DND-41 (cell line): ENCODE measurements around the gene CFAP54.
A peak's percentile ranks its signal among the peaks of the same experiment; 100 is the strongest.

Source experiments
- CTCF ChIP-seq: IDR thresholded peaks from 2 replicates; pipeline ENCODE4 v1.5.1; 2012; ENCODE audit warnings: borderline replicate concordance, low read length, moderate library complexity, mild to moderate bottlenecking; ENCODE audit not compliant: poor library complexity, severe bottlenecking; ENCODE audit errors: extremely low read depth
- EZH2 ChIP-seq: IDR thresholded peaks from 3 replicates; pipeline ENCODE4 v1.6.1; 2012; ENCODE audit warnings: borderline replicate concordance, low read depth, mild to moderate bottlenecking, moderate library complexity, low read length, inconsistent platforms; ENCODE audit not compliant: severe bottlenecking

GRCh38 chr12:96866801-96867590 lies 377.6 kb downstream of the CFAP54 start:
- TF ChIP-seq CTCF, result peak; percentile 34
- no peak for TF ChIP-seq EZH2
